GM19328 (cell line): ENCODE results near the gene STK39.

ENCODE experiments used
- ATAC-seq: cut with Tn5 transposase; IDR thresholded peaks from one replicate; pipeline ENCODE4 v1.9.1; 2021; ENCODE audit warnings: mild to moderate bottlenecking, moderate library complexity; ENCODE audit not compliant: unreplicated experiment

STK39 gene

DNA sequence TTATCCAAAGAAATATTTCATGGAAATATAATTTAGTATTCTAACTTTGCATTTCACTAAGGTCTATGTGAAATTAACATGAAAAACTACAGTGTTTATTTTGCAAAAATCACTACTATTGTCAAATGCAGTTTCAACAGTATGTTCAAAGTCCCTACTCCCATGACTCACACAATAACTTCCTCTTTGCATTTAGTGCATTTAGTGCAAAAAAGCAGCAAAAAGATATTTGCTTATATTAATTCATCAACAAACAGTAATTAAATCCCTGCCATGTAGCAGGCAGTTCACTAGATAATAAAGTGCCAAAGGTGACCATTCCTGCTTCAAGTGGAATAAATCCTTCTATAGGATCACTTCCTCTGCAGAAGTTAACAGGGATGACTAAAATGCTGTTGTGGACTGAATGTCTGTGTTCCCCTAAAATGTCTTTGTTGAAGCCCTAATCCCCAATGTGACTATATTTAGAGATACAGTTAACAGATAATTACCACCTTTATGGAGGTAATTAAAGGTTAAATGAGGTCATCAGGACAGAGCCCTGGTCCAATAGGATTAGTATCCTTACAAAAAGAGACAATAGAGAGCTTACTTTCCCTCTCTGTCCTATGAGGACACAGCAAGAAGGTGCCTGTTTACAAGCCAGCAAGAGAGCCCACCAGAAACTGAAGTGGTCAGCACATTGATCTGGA is 61.7 kb downstream of the STK39 start:
- ATAC-seq, result no peak

DNA sequence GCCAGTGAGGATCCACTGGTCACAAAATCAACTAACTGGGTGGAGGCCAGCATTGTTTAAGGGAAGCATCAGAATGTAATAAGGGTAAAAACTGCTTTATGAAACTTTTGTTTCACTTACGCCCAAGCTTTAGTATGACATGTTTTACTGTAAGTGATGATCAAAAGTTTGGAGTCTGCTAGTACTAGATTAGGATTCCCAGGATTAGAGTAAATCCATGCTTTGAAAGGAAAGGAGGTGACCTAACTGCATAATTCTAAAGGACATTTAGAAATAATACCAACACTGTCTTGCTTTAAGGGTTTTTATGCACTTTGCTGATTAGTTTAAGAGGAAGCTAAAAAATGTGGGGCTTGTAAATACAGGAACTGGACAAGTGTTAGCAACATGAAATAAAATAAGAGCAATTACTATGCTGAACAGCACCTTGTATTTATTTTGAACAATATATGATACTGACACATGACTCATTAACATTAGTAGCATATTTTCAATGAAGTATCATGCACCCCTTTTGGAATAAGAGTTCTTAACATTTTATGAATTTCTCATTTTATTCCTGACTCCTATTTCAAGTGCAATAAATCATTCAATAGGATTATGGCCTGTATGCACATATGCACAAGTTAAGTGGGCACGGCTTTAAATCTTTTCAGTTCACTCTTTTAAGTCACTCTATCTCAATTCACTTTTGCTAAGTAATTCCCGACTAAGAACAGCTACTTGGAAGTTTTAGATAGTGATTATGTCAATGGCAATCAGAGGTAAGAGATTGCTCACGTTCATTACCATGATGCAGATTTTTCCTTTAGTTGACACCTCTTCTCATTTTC is 62.5 kb downstream of the STK39 start:
- ATAC-seq, result no peak

DNA sequence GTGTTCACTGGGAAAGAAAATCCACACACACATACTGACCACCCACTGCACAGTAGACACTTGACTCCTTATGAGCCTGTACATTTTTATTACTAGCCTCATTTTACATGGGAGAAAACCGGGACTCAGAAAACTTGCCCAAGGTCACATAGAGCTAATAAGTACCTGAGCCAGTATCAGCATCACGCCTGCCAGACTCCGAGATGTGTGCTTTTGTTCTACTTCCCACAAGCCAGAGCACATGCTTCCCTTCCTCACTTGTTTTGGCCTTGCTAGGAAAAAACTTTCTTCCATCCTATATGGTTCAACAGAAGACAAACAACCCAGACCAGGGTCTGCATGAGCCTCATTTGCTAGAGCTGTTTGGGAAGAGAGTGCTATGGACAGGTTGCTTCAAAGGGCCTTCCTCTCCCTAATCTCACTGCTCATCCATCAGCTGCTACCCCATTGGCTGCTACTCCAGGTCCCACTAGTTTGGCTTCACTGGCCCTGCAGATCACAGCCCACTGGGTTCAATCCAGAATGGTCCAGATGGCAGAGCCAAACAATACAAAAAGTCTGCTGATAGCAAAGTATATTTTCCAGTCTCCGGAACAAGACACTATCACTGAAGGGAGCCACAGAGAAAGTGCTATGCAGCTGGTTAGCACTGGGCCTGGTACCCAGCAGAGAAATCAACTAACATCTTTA is 63.9 kb downstream of the STK39 start:
- no peak for ATAC-seq

DNA sequence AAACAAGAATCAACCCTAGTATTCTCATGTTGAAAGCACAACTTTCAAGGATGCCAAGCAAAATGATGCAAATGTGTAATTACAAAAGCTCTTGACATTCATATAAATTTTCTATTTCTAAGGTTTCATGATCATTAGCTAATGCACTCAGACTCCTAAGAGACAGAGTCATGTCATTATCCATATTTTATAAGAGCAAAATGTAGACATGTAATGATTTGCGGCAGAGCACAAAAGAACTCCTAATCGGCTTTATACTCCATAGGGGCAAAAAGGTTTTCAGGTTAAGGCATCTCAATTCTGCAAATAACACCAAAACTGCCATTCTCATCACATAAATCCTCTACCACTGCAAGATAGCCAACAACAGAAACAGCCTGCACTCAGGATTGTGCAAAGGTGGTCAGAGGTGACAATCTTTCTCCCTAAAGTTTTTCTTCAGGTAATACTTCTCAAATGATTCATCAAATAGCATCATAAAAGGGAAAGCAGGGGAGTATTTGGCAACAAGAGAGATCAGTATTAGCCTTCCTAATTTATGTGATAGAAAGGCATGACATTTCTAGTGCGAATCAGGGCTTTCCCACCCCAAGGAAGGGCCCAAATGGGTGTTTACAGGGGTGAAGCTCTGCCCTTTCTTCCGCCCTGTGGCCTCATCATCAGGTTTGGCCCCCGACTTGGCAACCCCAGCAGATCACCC is 64.7 kb downstream of the STK39 start:
- ATAC-seq, result no peak

DNA sequence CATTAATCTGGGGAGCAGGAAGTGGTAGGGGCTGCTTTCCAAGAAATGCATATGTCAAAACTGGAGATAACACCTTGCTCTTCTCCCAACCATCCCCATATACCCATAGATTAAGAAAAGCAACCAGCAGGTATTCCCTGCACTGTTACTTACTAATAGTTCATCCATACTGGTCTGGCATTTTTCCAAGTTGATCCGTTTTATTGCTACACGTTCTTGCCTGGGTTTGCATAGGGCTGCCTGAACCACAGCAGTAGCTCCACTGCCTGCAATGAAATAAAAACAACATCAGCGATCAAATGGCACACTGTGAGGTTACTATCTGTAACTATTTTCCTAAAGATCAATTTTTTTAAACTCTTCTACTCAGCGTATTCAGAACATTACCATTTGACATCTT is 65.6 kb downstream of the STK39 start:
- ATAC-seq, result no peak

DNA sequence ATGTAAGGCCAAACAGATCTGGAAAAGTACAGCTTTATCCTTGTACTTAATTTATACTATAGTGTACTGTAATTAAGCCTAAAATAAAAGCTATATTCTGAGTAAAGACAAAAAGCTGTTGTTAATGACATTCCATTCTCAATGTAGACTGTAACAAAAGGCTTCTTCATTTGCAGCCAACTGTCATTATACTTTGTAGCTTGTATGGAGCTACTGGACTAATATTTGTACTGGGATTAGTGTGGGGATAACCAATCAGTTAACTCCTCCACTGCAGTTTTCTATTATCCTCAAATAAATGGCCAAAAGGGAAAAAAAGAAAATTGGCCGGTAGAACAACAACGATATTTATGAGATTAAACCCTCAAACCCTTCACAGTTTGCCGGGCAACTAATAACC is 66.5 kb downstream of the STK39 start:
- no peak for ATAC-seq

DNA sequence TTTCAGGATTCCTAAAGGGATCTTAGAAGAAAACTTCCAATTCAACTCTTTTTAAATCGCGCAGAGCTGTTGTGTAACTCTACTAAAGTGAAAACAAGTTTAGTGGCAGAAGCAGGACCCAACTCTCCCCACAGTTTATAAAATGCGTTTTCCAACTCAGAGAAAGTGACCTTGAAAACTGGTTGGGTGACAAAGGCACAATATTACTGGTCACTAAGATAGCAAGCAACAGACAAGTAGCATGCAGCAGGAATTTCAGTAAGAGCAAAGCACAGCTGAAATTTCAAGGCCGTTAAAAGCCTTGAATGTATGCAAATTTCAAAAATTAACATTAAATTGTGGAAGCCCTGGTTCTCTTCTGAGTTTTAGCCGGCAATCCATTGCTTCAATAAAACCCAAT is 66.9 kb downstream of the STK39 start:
- ATAC-seq, result no peak

DNA sequence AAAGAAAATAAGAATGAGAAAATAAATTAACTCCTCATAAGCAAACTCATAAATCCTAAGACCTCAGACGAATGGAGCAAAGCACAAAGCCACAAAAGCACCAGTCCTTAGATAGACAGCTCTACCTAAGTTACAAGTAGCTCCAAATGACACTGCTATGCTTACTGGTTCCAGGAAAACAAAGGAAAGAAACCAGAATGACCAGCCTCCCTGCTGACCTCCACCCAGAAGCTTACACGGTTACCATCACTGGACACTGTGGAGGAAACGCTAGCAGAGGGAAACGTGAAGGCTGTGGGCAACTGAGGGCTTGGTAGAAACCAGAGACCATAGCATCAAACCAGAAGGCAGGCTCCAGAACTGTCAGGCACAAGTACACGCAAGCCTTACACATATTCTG is 67.8 kb downstream of the STK39 start:
- ATAC-seq, result no peak

DNA sequence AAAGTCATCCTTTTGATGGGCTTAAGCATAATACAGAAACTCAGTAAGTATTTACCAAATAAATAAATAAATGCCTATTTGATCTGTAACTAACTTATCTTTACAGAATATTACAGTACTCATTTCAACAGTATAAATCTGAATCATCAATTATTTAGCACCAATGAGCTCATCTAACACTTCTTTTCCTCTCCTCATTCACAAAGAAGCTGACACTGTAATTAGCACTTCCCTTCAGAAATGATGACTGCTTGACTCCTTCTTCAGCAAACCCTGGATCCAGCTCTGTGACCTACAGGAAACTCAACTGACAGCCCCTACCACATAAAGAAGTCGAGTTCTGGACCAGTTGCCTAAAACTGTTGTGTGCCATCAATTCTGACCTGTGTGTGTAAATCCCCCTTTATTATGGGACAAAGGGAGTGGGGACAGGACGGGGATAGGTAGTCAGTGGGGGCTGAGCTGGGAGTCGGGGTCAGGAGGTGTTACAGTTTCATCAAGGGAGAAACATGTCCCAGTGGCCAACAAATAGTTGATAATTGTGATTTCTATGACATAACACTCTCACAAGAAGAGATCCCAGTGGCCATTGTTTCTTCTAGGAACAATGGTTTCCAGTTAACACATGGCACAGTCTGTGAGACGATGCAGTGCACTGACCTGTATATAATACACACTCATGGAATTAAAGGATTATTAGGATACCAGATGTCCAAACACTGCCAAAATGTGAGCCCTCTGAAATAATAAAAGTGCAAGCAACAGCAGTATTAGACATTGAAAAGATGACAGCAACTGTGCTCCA is 68.7 kb downstream of the STK39 start:
- no peak for ATAC-seq

DNA sequence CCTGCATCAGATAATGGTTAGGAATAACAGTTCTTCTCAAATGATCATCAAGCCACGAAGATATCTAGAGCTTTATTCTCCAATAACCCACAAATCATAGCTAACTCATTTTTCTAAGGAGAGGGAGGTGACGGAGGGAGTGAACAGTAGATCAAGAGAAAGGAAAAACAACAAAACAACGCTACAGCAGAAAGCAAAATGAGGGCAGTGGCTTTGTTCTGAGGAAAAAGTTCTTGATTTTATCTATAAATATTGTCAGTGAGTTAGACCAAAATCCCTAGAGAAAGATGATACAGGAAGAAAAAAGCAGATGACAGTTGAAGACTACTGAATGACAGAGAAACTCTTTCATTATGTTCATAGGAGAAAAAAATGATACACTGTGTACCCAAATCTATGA is 71.0 kb downstream of the STK39 start:
- no peak for ATAC-seq

DNA sequence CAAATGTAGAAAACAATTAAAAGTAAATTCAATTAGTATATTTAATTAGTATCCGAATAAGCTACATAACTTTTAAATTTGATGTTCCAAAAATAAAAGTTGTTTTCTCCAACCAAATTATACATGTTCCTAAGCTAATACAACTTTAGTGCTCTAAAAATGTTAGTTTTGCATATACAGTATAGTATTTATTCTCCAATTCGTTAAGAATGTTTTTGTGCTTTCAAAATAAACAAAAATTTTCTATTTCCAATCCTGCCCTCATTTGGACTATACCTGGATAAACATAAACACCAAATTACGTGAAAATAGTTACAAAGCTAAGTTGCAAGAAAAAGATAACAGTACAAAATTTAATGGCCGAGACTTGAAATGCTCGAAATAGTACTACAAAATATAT is 71.9 kb downstream of the STK39 start:
- ATAC-seq, result no peak

DNA sequence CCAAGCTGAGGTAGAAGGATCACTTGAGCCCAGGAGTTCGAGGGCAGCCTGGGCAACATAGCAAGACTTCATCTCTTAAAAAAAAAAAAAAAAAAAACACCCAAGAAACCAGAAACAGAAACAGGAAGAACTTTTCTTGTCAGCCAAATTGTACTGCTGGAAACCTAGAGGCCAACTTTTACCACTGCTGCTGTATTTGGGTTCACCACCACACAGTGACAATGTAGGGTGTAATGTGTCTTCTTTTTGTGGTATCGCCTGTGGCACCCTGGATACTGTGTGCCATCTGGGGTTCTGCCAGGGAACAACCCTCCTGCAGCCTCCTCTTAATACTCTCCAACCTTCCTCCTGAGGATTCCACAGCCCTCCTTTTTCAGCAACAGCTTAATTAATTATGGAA is 72.6 kb downstream of the STK39 start:
- ATAC-seq, result no peak

DNA sequence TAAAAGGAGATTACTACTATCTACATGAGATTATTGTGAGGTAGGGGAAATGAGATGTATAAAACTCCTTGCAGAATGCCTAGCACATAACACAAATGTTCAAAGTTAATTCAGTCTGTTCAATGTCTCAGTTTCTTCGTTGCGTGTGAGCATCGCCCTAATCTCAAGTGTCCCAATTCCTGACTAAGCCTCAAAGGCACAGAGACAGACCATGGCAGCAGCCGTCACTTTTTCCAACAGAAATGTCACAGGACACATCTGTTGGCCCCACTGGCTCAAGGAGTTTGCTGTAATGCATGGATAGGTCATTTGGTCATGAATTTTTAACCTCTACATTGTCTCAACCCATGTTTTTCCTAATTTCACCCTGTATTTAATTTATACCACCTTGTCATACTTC is 75.3 kb downstream of the STK39 start:
- no peak for ATAC-seq

DNA sequence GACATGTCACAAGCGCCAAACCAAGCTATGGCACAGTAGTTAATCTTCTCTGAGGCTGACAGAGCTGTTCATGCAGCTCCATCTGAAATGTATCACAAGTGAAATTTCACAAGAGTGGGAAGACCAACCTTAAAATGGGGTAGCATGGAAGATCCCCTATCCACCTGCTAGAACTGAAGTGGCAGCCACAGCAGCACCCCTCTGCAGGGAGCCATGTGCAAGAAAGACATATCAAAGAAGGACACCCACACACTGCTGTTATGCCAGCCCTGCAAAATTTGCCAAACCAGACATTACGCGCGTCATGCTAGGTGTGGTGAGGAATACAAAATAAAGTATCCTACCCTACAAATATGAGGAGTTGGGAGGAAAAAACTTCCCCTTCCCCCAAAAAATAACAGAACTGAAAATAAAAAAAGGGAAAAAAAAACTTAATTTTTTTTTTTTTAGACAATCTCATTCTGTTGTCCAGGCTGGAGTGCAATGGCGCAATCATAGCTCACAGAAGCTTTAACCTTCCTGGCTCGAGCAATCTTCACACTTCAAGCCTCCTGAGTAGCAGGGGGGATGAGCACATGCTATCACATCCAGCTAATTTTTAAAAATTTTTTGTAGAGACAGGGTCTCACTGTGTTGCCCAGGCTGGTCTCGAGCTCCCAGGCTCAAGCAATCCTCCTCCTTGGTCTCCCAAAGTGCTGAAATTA is 76.2 kb downstream of the STK39 start:
- ATAC-seq, result no peak

DNA sequence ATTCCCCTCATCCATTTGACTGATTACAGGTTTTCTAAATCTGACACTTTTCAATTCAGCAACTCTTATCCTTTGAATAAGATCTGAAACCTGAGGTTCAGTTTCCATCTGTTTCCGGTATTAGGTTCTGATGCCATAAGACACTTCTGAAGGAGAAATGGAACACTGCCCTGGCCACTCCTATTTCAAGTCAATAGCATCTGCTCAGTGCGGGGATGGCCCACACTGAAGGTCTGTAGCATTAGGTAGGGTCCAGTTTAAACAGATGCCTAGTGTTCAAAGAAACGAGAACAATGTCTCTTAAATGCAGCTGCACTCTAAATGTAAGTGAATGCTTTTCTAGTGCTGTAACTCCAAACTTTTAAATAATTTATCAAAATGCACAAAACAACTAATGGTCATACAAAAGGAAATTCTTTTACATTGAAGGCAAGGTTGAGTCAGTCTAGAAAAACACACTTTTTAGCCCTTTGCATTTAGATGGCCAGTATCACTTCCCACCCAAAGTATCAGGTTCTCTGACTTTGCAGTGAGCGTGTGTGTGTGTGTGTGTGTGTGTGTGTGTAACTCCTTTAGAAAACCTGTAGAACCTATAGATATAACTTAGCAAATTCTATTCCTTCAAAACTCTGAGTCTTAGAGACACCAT is 78.2 kb downstream of the STK39 start:
- no peak for ATAC-seq

DNA sequence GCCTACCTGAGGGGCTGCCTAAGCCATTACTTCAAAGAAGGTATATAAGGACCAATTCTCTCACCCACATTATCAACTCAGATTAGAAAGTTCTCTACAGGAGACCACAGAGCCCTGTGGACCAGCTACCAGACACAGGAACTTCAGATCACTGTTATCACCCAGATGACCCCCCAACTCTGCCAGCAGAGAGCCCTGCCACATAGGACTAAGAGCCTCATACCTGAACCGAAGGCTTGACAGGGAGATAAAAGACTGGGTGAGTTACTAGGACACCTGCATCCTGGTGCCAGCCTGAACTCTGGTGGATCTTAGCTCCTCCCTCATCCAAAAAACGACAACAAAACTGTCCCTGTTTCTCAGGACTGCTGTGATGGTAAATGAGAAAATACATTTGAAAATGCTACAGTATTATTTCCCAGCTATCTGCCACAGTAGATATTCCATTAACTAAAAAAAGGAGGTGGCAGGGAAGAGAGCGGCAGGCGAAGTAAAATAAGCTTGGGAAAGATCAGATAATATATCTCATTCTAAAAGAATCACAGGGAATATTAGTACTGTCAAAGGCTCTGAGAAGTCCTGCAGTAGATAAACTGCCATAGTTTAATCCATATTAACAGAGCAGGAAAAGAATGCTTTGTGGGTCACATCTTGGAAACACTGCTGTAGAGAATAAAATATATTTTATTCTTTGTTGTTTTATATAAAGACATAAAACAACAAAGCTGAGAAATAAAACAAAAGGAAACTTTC is 79.7 kb downstream of the STK39 start:
- ATAC-seq, result no peak

DNA sequence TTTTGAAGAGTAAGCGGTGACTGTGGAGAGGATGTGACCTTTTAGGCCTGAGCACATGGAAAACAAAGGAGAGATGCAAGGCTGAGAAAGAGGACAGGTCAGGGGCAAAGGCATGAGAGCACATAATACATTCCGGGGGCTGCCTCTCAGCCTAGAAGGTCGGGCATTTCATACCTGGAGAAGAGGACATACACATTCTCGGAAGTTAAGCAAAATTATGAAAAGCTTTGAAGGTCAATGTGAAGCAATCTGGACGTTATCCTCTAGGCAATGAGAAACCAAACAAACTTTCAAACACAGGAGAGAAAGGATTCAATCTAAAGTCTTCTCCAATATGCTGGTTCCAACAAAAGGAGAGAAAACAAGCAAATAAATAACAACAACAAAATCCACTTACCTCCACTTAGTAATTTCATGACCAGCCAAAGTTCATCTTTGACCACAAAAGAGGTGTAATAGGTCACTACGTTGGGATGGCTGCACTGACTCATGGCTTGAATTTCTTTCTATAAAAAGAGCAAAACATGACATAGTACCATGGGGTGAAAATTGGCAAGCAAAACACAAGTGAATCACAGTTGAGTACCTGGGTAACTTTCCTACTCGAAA is 80.4 kb downstream of the STK39 start:
- no peak for ATAC-seq
